ENCODE measurements around the gene PLD6.

Gene PLD6

GRCh38 chr17:17165666-17166308 lies 40.3 kb downstream of the PLD6 start:
- TF ChIP-seq GATA3 (IDR thresholded peaks at IDR 0.05; ENCODE audit: low read depth, low read length) (no peak), GATA2 (IDR thresholded peaks at IDR 0.05; ENCODE audit: low read depth, low read length) (no peak)

GRCh38 chr17:17164676-17165075 lies 41.5 kb downstream of the PLD6 start:
- no peak for TF ChIP-seq GATA2 (IDR thresholded peaks at IDR 0.05; ENCODE audit: low read depth, low read length)
- no peak for TF ChIP-seq GATA3 (IDR thresholded peaks at IDR 0.05; ENCODE audit: low read depth, low read length)

GRCh38 chr17:17164156-17164555 lies 42.0 kb downstream of the PLD6 start:
- TF ChIP-seq GATA2 (IDR thresholded peaks at IDR 0.05; ENCODE audit: low read depth, low read length) (no peak), GATA3 (IDR thresholded peaks at IDR 0.05; ENCODE audit: low read depth, low read length) (no peak)

- no peak for TF ChIP-seq GATA3 (IDR thresholded peaks at IDR 0.05; ENCODE audit: low read depth, low read length)
- no peak for TF ChIP-seq GATA2 (IDR thresholded peaks at IDR 0.05; ENCODE audit: low read depth, low read length)
Measured at GRCh38 chr17:17161759-17162158, 44.4 kb downstream of the PLD6 start.

GRCh38 chr17:17161121-17161520 lies 45.0 kb downstream of the PLD6 start:
- no peak for TF ChIP-seq GATA3 (IDR thresholded peaks at IDR 0.05; ENCODE audit: low read depth, low read length)
- TF ChIP-seq GATA2 (IDR thresholded peaks at IDR 0.05; ENCODE audit: low read depth, low read length) = no peak

GRCh38 chr17:17159571-17159970 lies 46.6 kb downstream of the PLD6 start:
- TF ChIP-seq GATA2 (IDR thresholded peaks at IDR 0.05; ENCODE audit: low read depth, low read length) (no peak), GATA3 (IDR thresholded peaks at IDR 0.05; ENCODE audit: low read depth, low read length) (no peak)

GRCh38 chr17:17157041-17157440 lies 49.1 kb downstream of the PLD6 start:
- no peak for TF ChIP-seq GATA3 (IDR thresholded peaks at IDR 0.05; ENCODE audit: low read depth, low read length)
- no peak for TF ChIP-seq GATA2 (IDR thresholded peaks at IDR 0.05; ENCODE audit: low read depth, low read length)

GRCh38 chr17:17156511-17156910 lies 49.6 kb downstream of the PLD6 start:
- TF ChIP-seq GATA3 (IDR thresholded peaks at IDR 0.05; ENCODE audit: low read depth, low read length) (no peak), GATA2 (IDR thresholded peaks at IDR 0.05; ENCODE audit: low read depth, low read length) (no peak)

GRCh38 chr17:17156107-17156506 lies 50.0 kb downstream of the PLD6 start:
- no peak for TF ChIP-seq GATA2 (IDR thresholded peaks at IDR 0.05; ENCODE audit: low read depth, low read length)
- no peak for TF ChIP-seq GATA3 (IDR thresholded peaks at IDR 0.05; ENCODE audit: low read depth, low read length)

- TF ChIP-seq GATA2 (IDR thresholded peaks at IDR 0.05; ENCODE audit: low read depth, low read length) = no peak
- TF ChIP-seq GATA3 (IDR thresholded peaks at IDR 0.05; ENCODE audit: low read depth, low read length) = no peak
Measured at GRCh38 chr17:17155568-17155967, 50.6 kb downstream of the PLD6 start.

- TF ChIP-seq GATA2 (IDR thresholded peaks at IDR 0.05; ENCODE audit: low read depth, low read length) (no peak), GATA3 (IDR thresholded peaks at IDR 0.05; ENCODE audit: low read depth, low read length) (no peak)
Measured at GRCh38 chr17:17154981-17155380, 51.2 kb downstream of the PLD6 start.

- TF ChIP-seq GATA3 (IDR thresholded peaks at IDR 0.05; ENCODE audit: low read depth, low read length) = no peak
- no peak for TF ChIP-seq GATA2 (IDR thresholded peaks at IDR 0.05; ENCODE audit: low read depth, low read length)
Measured at GRCh38 chr17:17154556-17154955, 51.6 kb downstream of the PLD6 start.

GRCh38 chr17:17153709-17154108 lies 52.4 kb downstream of the PLD6 start:
- TF ChIP-seq GATA2 (IDR thresholded peaks at IDR 0.05; ENCODE audit: low read depth, low read length) (no peak), GATA3 (IDR thresholded peaks at IDR 0.05; ENCODE audit: low read depth, low read length) (no peak)

GRCh38 chr17:17153071-17153470 lies 53.1 kb downstream of the PLD6 start:
- no peak for TF ChIP-seq GATA2 (IDR thresholded peaks at IDR 0.05; ENCODE audit: low read depth, low read length)
- no peak for TF ChIP-seq GATA3 (IDR thresholded peaks at IDR 0.05; ENCODE audit: low read depth, low read length)

GRCh38 chr17:17152385-17152784 lies 53.7 kb downstream of the PLD6 start:
- no peak for TF ChIP-seq GATA2 (IDR thresholded peaks at IDR 0.05; ENCODE audit: low read depth, low read length)
- TF ChIP-seq GATA3 (IDR thresholded peaks at IDR 0.05; ENCODE audit: low read depth, low read length) = no peak

GRCh38 chr17:17151962-17152361 lies 54.2 kb downstream of the PLD6 start:
- TF ChIP-seq GATA2 (IDR thresholded peaks at IDR 0.05; ENCODE audit: low read depth, low read length) = no peak
- no peak for TF ChIP-seq GATA3 (IDR thresholded peaks at IDR 0.05; ENCODE audit: low read depth, low read length)

All from SH-SY5Y (cell line).